Body of pancreas (tissue), 4 donors: ENCODE results near the gene LRSAM1. TPM values are rescaled to one million over a fixed set of nuclear protein-coding genes. Genes with fewer than 3 reads are reported as not detected.
A peak's percentile ranks its signal among the peaks of the same experiment; 100 is the strongest.

Source experiments
- ATAC-seq: fragments of 150-250 bp; one replicate; pipeline ENCODE4 v1.9.1; 2016
- DNase-seq, 4 donors: peaks; one replicate each; pipeline ENCODE4 v3.0.0-alpha.2; 2019
- H3K27ac ChIP-seq, 4 donors: fragments of 200-600 bp; sonication (generic); 1 replicate in 3 of 4; 2 replicates in 1 of 4; pipeline versions ENCODE4 v1.5.1 to v1.6.1; 2016 to 2019; ENCODE audit warnings: mild to moderate bottlenecking in 1 of 4, mixed read lengths in 1 of 4, moderate library complexity in 1 of 4
- H3K27me3 ChIP-seq, 2 donors: fragments of 200-600 bp; sonication (generic); one replicate each; pipeline ENCODE4 v1.6.0; 2016; ENCODE audit warnings: mild to moderate bottlenecking in 1 of 2
- H3K36me3 ChIP-seq, 2 donors: fragments of 200-600 bp; sonication (generic); replicated peaks in 1 of 2; 2 replicates each; pipeline ENCODE4 v1.5.1; 2016; ENCODE audit warnings: low read depth in 2 of 2; ENCODE audit not compliant: insufficient read depth in 1 of 2
- H3K4me1 ChIP-seq: fragments of 200-600 bp; sonication (generic); one replicate; pipeline ENCODE4 v1.6.0; 2016
- H3K4me3 ChIP-seq, 2 donors: fragments of 200-600 bp; sonication (generic); 1 replicate in 1 of 2; 2 replicates in 1 of 2; pipeline ENCODE4 v1.5.1; 2016 to 2019
- H3K9me3 ChIP-seq, 3 donors: fragments of 200-600 bp; sonication (generic); 1 replicate in 2 of 3; 2 replicates in 1 of 3; pipeline ENCODE4 v1.5.1; 2016
- CTCF ChIP-seq, 7 experiments: fragments of 450-650 bp in 4 of 7; fragments of 200-600 bp in 3 of 7; sonication (generic) in 3 of 7; IDR thresholded peaks; one replicate each; pipeline ENCODE4 v1.5.1; 2016 to 2019; ENCODE audit warnings: antibody characterized with exemption in 7 of 7
- POLR2A ChIP-seq, 3 donors: fragments of 450-650 bp; IDR thresholded peaks; one replicate each; pipeline ENCODE4 v1.6.1; 2016; ENCODE audit warnings: antibody characterized with exemption in 3 of 3, mild to moderate bottlenecking in 2 of 3
- WGBS, 2 donors: methylation state at CpG; one replicate each; pipeline ENCODE4 v1.1.5; 2017; 5-methylcytosine and 5-hydroxymethylcytosine counted together
- intact Hi-C: fragments of 100-400 bp; cut with DNase I; formaldehyde crosslinking; loops from one replicate; pipeline ENCODE4 v1.15.1; 2023
- total RNA-seq, 2 donors: library from RNA; depleted of rRNA; stranded (reverse); fragments of >200 nt; gene quantifications; one replicate each; pipeline ENCODE4 v1.1.0, GENCODE V29; 2016

LRSAM1 gene
- total RNA-seq, 2 donors from 2014 or later, result 9.6 to 26.0 TPM

GRCh38 chr9:127529671-127530070 is 78.4 kb downstream of the LRSAM1 start:
- Histone ChIP-seq H3K27me3 (no peaks in the 10 kb centered on the region), H3K27ac (peak overlapping the region in 1 of 4 donors; percentile 26), H3K9me3 (no peaks in the 10 kb centered on the region), H3K36me3 (peaks cover under 1 to 20% of the 10 kb centered on the region in 2 donors), H3K4me1 (peaks cover 34% of the 10 kb centered on the region), H3K4me3 (no peak overlapping the region)
- intact Hi-C loops, result loop anchor here (5.0 kb wide), 1 partner anchor 58 kb away; no protein-coding TSS in a partner anchor
- no peak for TF ChIP-seq CTCF (IDR thresholded peaks at IDR 0.05)
- no peak for TF ChIP-seq POLR2A (IDR thresholded peaks at IDR 0.05)
- ATAC-seq, result no peak
- WGBS, 2 donors, result 85 to 93% methylated on average over 4 of the region's 4 CpGs
- DNase-seq, result no peak

- H3K27me3 ChIP-seq, result no peaks in the 10 kb centered on the region
- no peak for ATAC-seq
- H3K27ac ChIP-seq, result peak overlapping the region in 1 of 4 donors; percentile 26
- no peak overlapping the region for H3K4me3 ChIP-seq
- peaks cover 41% of the 10 kb centered on the region for H3K4me1 ChIP-seq
- DNase-seq, result peak in 1 of 4 donors; percentile 22
- WGBS, 2 donors, result 84 to 88% methylated on average over 4 to 14 of the region's 14 CpGs
- H3K36me3 ChIP-seq, result peaks cover 0 to 14% of the 10 kb centered on the region in 2 donors
- TF ChIP-seq CTCF (IDR thresholded peaks at IDR 0.05) (no peak), POLR2A (IDR thresholded peaks at IDR 0.05) (no peak)
- intact Hi-C loops, result no loop called here
- no peaks in the 10 kb centered on the region for H3K9me3 ChIP-seq
These were observed 79.1 kb downstream of the LRSAM1 start for GRCh38 chr9:127530206-127530941.

- 77 to 84% methylated on average over 9 to 13 of the region's 13 CpGs for whole genome bisulfite sequencing, 2 donors
- no peak for TF ChIP-seq CTCF (IDR thresholded peaks at IDR 0.05)
- no peak for TF ChIP-seq POLR2A (IDR thresholded peaks at IDR 0.05)
- Histone ChIP-seq H3K36me3 (peaks cover 0 to 9% of the 10 kb centered on the region in 2 donors), H3K4me3 (no peak overlapping the region), H3K27ac (no peak overlapping the region), H3K9me3 (no peaks in the 10 kb centered on the region), H3K4me1 (peaks cover 54% of the 10 kb centered on the region), H3K27me3 (no peaks in the 10 kb centered on the region)
- DNase-seq (no peak), ATAC-seq (no peak)
- intact Hi-C loops, result no loop called here
These were observed 80.4 kb downstream of the LRSAM1 start for GRCh38 chr9:127531676-127532075.

GRCh38 chr9:127534250-127534906 is 83.1 kb downstream of the LRSAM1 start:
- WGBS, 2 donors, result 87 to 89% methylated on average over 3 to 4 of the region's 4 CpGs
- intact Hi-C loops, result no loop called here
- Histone ChIP-seq H3K4me3 (no peak overlapping the region), H3K36me3 (peaks cover 0 to 5% of the 10 kb centered on the region in 2 donors), H3K27me3 (no peaks in the 10 kb centered on the region), H3K4me1 (peaks cover 70% of the 10 kb centered on the region), H3K9me3 (no peaks in the 10 kb centered on the region), H3K27ac (peak overlapping the region in 2 of 4 donors; percentile 65 to 95)
- ATAC-seq (no peak), DNase-seq (no peak)
- TF ChIP-seq CTCF (IDR thresholded peaks at IDR 0.05) (no peak), POLR2A (IDR thresholded peaks at IDR 0.05) (no peak)
